Activated CD4-positive, alpha-beta memory T cell treated with anti-CD3 and anti-CD28 coated beads for 36 hours (primary cell): Measurements from ENCODE around the gene SH2D6. TPM values are rescaled to one million over a fixed set of nuclear protein-coding genes. Genes with fewer than 3 reads are reported as not detected.

ENCODE experiments used
- CTCF ChIA-PET: fragments of 350-600 bp; sonication (Branson Sonifier 250); formaldehyde crosslinking; loops from one replicate; lab custom pipeline; 2021; ENCODE audit warnings: antibody characterized with exemption, inconsistent platforms; lab: Charles Lee
- POLR2A ChIA-PET: fragments of 350-600 bp; sonication (Branson Sonifier 250); formaldehyde crosslinking; loops from one replicate; lab custom pipeline; 2021; ENCODE audit warnings: antibody characterized with exemption; lab: Charles Lee
- DNase-seq: peaks from one replicate; pipeline ENCODE4 v3.0.0-alpha.2; 2020
- H3K27ac Mint-ChIP-seq: one replicate; pipeline ENCODE4 v1.8.0; 2021; ENCODE audit warnings: mixed read lengths
- H3K27me3 Mint-ChIP-seq: one replicate; pipeline ENCODE4 v1.8.0; 2021; ENCODE audit warnings: mixed read lengths
- H3K36me3 Mint-ChIP-seq: one replicate; pipeline ENCODE4 v1.8.0; 2021; ENCODE audit warnings: mixed read lengths
- H3K4me1 Mint-ChIP-seq: one replicate; pipeline ENCODE4 v1.8.0; 2021; ENCODE audit warnings: low read depth, mixed read lengths
- H3K4me3 Mint-ChIP-seq: one replicate; pipeline ENCODE4 v1.8.0; 2021; ENCODE audit warnings: mild to moderate bottlenecking, mixed read lengths
- H3K9me3 Mint-ChIP-seq: one replicate; pipeline ENCODE4 v1.8.0; 2021; ENCODE audit warnings: mixed read lengths
- intact Hi-C: fragments of 100-400 bp; cut with micrococcal nuclease; formaldehyde crosslinking; loops from one replicate; pipeline ENCODE4 v1.15.1; 2023
- total RNA-seq, 2 experiments: library from RNA; stranded (reverse); gene quantifications; one replicate each; pipeline ENCODE4 v1.2.3, GENCODE V29; 2021

SH2D6 gene
- total RNA-seq, 2 experiments from 2014 or later = 0.65 to 1.4 TPM

DNA sequence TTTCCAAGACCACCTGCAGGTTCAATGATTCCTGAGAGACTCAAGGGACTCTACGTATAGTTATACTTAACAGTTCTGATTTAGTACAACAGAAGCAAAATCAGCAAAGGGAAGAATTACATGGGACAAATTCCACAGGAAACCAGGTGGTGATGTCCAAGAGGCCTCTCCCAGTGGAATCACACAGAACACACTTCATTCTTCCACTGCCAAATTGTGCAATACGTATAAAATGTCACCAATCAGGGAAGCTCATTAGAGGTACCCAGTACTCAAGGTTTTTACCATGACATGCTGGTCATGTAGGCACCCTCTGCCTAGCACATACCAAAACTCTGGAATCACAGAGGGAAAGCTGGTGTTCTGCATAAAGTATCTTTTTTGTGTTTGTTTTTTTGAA lies 30.8 kb upstream of the SH2D6 start:
- intact Hi-C loops = no loop called here
- DNase-seq = no peak
- ChIA-PET POLR2A (no interaction called here), CTCF (interaction anchor here (1.1 to 6.6 kb wide), 3 partner anchors 32 to 249 kb away, joined by 3 to 86 read pairs (median 3); no protein-coding TSS in a partner anchor)
- no peak overlapping the region for H3K27ac Mint-ChIP-seq
- no peaks in the 10 kb centered on the region for H3K9me3 Mint-ChIP-seq
- H3K4me3 Mint-ChIP-seq = no peak overlapping the region
- H3K4me1 Mint-ChIP-seq = peaks cover 7% of the 10 kb centered on the region
- peaks cover 6% of the 10 kb centered on the region for H3K36me3 Mint-ChIP-seq
- H3K27me3 Mint-ChIP-seq = no peaks in the 10 kb centered on the region

DNA sequence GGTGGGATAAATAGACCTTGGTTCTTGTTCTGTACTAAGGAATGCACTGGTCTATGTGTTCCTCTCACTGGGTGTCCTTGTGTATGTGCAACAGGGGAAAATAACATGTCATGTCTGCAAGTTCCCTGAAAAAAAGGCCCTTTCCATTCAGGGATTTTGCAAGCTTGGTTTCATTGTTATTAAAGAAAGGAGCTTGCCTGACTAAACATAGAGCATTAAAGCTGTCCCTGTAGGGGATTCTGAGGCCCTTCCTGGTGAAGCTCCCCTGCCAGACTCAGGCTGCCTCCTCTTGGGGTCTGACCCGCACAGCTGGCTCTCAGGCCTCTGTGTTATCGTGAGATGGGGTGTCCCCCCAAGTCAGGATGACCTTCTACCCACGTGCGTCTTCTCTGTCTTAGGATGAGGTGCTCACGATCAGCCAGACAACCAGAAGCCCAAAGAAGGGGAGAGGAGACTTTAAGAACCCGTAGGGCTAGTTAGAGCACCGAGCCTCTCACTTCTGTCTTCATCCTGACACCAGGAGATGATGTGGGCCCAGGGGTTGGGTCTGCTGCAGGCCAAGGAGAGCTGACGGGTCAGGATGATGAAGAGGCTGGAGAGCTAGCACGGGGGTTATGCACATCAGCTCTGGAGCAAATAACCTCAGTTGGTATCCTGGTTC lies 29.5 kb upstream of the SH2D6 start:
- ChIA-PET POLR2A (no interaction called here), CTCF (interaction anchor here (1.1 to 6.6 kb wide), 3 partner anchors 19 to 164 kb away, joined by 3 to 86 read pairs (median 5); no protein-coding TSS in a partner anchor)
- Mint-ChIP-seq H3K9me3 (no peaks in the 10 kb centered on the region), H3K4me3 (no peak overlapping the region), H3K27me3 (no peaks in the 10 kb centered on the region), H3K4me1 (peaks cover 4% of the 10 kb centered on the region), H3K27ac (no peak overlapping the region), H3K36me3 (peaks cover 6% of the 10 kb centered on the region)
- no peak for DNase-seq
- intact Hi-C loops = no loop called here

DNA sequence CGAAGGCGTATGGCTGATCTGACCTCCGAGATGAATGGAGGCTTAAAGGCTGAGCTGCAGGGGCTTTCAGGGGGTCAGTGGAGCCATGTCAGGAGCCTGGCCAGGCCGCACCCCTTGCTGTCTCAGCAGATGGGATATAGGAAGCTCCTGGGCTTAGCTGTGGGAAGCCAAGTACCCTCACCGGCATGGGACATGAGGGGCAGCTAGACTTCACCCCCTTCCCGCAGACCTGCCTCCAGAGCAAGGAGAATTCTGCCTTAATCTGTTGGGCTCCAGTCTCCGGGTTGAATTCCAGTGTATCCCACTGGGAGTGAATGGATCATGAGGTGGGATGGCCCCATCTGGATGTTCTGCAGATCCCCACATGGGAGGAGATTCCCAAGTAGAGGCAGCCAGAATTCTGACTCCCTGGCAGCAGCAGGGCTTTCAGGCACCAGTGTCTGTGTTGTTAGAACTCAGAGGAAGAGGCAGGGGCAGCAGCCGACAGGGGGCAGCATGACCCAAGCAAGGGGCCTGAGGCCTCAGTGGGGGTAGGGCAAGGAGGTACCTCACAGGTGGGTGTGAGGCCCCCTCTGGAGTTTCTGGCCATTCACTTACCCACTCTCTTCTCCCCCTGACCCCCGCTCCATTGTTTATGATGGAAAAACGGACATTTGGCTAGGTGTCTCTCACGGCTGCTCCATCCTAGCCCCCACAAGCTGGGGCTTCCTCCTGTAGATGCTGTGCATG lies 27.4 kb upstream of the SH2D6 start:
- peak; percentile 75 for DNase-seq
- Mint-ChIP-seq H3K9me3 (no peaks in the 10 kb centered on the region), H3K4me1 (peaks cover 4% of the 10 kb centered on the region), H3K27me3 (no peaks in the 10 kb centered on the region), H3K27ac (no peak overlapping the region), H3K36me3 (peaks cover 3% of the 10 kb centered on the region), H3K4me3 (no peak overlapping the region)
- intact Hi-C loops = loop anchor here (1.0 to 2.0 kb wide), 2 partner anchors 30 to 161 kb away; no protein-coding TSS in a partner anchor
- ChIA-PET POLR2A (no interaction called here), CTCF (interaction anchor here (0.7 to 6.6 kb wide), 12 partner anchors 10 to 317 kb away, joined by 3 to 86 read pairs (median 3); partner anchors contain the start of genes RNF181 and SH2D6)

DNA sequence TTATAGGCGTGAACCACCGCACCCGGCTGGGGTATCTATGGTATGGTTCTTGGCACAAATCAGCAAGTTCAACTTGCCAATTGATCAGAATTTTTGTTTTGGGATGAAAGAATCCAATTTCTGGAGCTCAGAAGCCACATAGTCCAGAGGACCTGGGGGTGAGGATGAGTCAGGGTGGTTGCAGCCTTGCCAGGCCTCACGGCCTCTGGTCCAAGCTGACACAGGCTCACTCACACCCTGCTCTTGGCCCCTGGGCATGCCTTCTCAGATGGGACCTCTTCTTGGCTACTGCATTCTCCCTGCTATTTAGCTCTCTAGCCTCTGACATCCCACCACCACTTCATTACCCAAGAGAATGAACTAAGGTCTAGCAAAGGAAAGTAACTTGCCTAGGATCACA lies 24.7 kb upstream of the SH2D6 start:
- CTCF ChIA-PET = interaction anchor here (1.0 to 6.6 kb wide), 2 partner anchors 11 to 159 kb away, joined by 3 to 86 read pairs; no protein-coding TSS in a partner anchor
- Mint-ChIP-seq H3K4me3 (no peak overlapping the region), H3K36me3 (peaks cover 3% of the 10 kb centered on the region), H3K9me3 (no peaks in the 10 kb centered on the region), H3K4me1 (peaks cover 9% of the 10 kb centered on the region), H3K27me3 (no peaks in the 10 kb centered on the region), H3K27ac (no peak overlapping the region)
- POLR2A ChIA-PET = interaction anchor here (0.9 kb wide), 1 partner anchor 25 kb away, joined by 3 read pairs; the partner anchor contains the start of gene SH2D6
- no peak for DNase-seq
- intact Hi-C loops = no loop called here

DNA sequence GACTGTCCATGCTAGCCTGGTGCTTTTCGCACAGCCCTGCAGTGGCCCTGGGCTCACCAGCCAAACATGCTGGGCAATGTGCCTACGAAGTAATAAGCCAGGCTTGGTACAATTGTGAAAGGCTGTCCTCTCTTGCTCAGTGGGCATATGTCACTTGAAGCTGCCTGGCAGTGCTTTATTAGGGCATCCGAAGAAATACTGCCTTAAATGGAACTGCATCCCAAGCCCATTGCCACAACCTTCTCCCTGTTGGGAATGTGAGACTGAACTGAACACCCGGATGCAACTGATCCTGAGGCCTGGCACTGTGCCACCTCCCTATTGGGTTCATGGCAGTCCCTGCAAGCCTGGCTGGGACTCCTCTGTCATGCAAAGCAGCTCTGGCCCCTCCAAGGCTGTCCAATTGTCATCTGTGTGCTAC lies 24.2 kb upstream of the SH2D6 start:
- CTCF ChIA-PET = interaction anchor here (0.6 to 6.6 kb wide), 2 partner anchors 76 to 158 kb away, joined by 3 to 86 read pairs; no protein-coding TSS in a partner anchor
- intact Hi-C loops = no loop called here
- peaks cover 3% of the 10 kb centered on the region for H3K36me3 Mint-ChIP-seq
- no peak overlapping the region for H3K4me3 Mint-ChIP-seq
- no peak overlapping the region for H3K27ac Mint-ChIP-seq
- H3K9me3 Mint-ChIP-seq = no peaks in the 10 kb centered on the region
- no peak for DNase-seq
- POLR2A ChIA-PET = interaction anchor here (0.9 kb wide), 1 partner anchor 24 kb away, joined by 3 read pairs; the partner anchor contains the start of gene SH2D6
- H3K27me3 Mint-ChIP-seq = no peaks in the 10 kb centered on the region
- H3K4me1 Mint-ChIP-seq = peaks cover 9% of the 10 kb centered on the region

DNA sequence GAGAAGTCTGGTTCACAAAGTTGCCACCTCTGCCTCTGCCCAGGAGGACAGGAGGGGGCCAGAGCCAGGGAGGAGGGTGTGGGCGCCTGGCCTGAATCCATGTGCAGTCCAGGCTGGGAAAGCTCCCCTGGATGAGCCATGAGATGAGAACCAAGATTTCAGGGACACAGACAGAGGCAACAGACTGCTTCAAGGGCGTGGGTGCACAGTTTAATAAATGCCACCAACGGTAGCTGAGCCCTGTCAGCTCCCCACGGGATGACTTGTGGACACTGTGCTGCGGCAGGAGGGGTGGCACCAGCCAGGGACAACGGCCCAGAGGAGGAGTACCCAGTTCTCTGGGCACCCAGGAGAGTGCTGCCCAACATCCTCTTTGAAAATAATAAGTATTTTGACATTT lies 23.5 kb upstream of the SH2D6 start:
- ChIA-PET POLR2A (no interaction called here), CTCF (interaction anchor here (0.6 kb wide), 1 partner anchor 76 kb away, joined by 3 read pairs; no protein-coding TSS in a partner anchor)
- H3K9me3 Mint-ChIP-seq = no peaks in the 10 kb centered on the region
- no peak overlapping the region for H3K4me3 Mint-ChIP-seq
- H3K4me1 Mint-ChIP-seq = peaks cover 9% of the 10 kb centered on the region
- H3K36me3 Mint-ChIP-seq = peaks cover 3% of the 10 kb centered on the region
- no peak for DNase-seq
- H3K27me3 Mint-ChIP-seq = no peaks in the 10 kb centered on the region
- no peak overlapping the region for H3K27ac Mint-ChIP-seq
- intact Hi-C loops = no loop called here

DNA sequence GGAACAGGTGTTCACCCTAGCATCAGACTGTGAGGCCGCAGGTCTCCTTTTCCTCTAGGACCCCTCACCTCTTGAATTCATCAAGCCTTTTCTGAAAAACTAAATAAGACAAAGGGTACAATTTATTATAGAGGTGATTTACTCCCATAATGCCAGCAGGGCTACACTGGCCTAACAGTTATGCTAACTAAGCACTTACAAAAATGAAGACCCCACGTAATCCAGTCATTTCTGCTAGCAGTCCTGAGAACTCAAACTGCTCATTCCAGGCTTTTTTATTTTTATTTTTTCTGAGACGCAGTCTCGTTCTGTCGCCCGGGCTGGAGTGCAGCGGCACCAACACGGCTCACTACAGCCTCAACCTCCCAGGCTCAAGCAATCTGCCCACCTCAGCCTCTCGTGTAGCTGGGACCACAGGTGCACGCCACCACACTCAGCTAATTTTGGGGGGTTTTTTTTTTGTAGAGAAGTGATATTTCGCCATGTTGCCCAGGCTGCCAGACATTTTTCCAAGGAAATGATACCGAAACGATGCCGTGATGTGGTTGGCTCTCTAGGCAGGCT lies 22.5 kb upstream of the SH2D6 start:
- Mint-ChIP-seq H3K4me3 (no peak overlapping the region), H3K4me1 (peaks cover 9% of the 10 kb centered on the region), H3K36me3 (no peaks in the 10 kb centered on the region), H3K27ac (no peak overlapping the region), H3K9me3 (no peaks in the 10 kb centered on the region), H3K27me3 (no peaks in the 10 kb centered on the region)
- ChIA-PET CTCF (interaction anchor here (0.6 kb wide), 1 partner anchor 156 kb away, joined by 3 read pairs; no protein-coding TSS in a partner anchor), POLR2A (interaction anchor here (0.5 kb wide), 1 partner anchor 166 kb away, joined by 3 read pairs; no protein-coding TSS in a partner anchor)
- intact Hi-C loops = no loop called here
- DNase-seq = no peak

DNA sequence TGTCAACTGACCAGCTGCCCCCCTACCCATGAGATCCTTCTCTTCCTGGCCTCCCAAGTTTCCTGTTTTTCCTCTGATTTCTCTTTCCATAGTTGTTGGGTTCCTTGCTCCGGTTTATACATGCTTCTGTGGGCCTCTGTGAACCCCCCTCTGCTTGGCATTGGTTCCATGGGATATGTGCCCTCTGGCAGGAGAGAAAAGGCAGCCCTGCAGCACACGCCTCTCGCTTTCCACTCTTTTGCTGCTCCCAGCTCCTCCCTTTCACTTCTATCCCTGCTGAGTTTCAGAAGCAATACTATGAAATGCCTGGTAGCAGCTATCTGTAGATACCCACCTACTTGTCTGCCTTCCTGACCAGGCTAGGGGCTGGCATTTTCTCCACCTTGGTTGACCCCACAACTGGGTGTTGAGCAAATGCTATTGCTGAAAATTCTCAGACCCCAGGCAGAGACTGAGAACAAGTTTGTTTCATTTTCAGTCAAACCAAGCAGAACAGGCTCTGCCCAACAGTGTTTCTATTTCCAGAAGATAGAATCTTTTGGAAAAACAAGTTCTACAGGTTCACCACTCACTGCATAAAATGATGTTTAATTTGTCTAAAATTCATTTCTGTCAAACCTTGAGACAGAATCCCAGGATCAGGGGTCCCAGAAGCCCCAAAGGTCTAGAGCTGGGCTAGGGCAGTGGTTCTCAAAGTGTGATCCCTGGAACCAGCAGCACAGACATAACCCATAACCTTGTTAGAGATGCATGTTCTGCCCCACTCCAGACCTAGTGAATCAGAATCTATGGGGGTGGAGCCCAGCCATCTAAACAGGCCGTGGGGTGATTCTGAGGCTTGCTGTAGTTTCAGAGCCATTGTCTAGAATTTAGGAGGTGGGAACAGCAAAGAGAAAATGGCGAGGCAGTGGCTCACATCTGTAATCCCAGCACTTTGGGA lies 21.7 kb upstream of the SH2D6 start:
- DNase-seq = no peak
- Mint-ChIP-seq H3K9me3 (no peaks in the 10 kb centered on the region), H3K36me3 (no peaks in the 10 kb centered on the region), H3K27me3 (no peaks in the 10 kb centered on the region), H3K4me1 (peaks cover 9% of the 10 kb centered on the region), H3K4me3 (no peak overlapping the region), H3K27ac (no peak overlapping the region)
- intact Hi-C loops = no loop called here
- POLR2A ChIA-PET = interaction anchor here (0.5 kb wide), 1 partner anchor 165 kb away, joined by 3 read pairs; no protein-coding TSS in a partner anchor
- CTCF ChIA-PET = interaction anchor here (0.6 kb wide), 1 partner anchor 155 kb away, joined by 3 read pairs; no protein-coding TSS in a partner anchor

DNA sequence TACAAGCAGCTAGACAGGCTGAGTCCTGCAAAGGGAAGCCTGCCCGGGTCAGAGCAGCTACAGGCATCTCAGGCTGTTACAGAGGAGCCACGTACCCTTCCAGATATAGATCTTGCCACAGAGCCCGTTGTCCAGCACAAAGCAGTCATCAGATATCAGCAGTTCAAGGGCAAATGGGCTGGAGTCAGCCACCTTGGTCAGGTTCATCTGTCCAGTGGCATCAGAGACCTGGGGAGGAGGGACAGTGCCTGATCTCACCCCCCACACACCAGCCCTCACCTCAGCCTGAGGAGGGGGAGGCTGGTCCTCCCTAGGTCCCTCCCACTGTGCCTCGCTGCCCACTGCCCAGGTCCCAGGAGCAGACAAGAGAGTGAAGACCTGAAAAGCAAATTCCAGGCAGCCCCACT lies 20.6 kb upstream of the SH2D6 start:
- ChIA-PET CTCF (no interaction called here), POLR2A (no interaction called here)
- Mint-ChIP-seq H3K4me3 (no peak overlapping the region), H3K27ac (no peak overlapping the region), H3K4me1 (peaks cover 5% of the 10 kb centered on the region), H3K36me3 (peaks cover 3% of the 10 kb centered on the region), H3K27me3 (no peaks in the 10 kb centered on the region), H3K9me3 (peaks cover 1% of the 10 kb centered on the region)
- intact Hi-C loops = no loop called here
- DNase-seq = no peak

DNA sequence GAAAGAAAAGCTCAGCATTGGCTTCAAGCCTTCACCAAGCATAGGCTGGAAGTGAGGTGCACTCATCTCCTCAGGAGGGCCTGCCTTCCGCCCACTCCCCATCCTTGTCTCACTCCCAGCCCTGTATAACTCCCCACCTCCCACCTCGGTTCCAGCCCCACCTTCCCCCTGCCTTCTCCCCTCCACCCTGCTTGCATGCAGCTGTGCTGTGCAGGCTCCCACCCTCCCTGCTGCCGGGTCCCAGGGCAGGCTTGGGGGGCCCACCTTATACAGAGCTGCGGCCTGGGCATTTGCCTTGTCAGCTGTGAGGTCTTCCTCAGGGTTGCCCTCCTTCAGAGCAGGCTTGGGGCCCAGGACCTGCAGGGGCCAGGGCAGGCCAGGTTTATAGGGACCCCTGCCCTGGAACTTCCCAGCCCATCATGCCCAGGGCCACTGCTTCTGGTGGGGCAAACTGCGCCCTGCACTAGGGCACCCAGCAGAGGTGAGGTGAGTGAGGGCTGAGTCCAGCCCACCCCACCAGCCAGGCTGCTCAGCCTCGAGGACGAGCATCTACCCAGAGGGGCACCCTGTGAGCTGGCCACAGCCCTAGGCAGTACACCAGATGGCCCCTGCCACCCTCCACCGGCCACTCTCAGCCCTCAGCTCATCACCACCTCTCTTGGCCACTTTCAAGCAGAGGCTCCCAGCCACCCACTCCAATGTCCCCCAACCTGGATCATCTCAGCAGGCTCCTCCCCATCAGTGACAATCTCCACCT lies 19.9 kb upstream of the SH2D6 start:
- H3K27me3 Mint-ChIP-seq = no peaks in the 10 kb centered on the region
- intact Hi-C loops = no loop called here
- ChIA-PET CTCF (interaction anchor here (1.7 kb wide), 1 partner anchor 331 kb away, joined by 3 read pairs; no protein-coding TSS in a partner anchor), POLR2A (no interaction called here)
- peaks cover 5% of the 10 kb centered on the region for H3K4me1 Mint-ChIP-seq
- H3K27ac Mint-ChIP-seq = no peak overlapping the region
- no peak overlapping the region for H3K4me3 Mint-ChIP-seq
- H3K9me3 Mint-ChIP-seq = peaks cover 7% of the 10 kb centered on the region
- no peak for DNase-seq
- H3K36me3 Mint-ChIP-seq = peaks cover 6% of the 10 kb centered on the region
